ENCODE data around the gene TBL1Y.

GRCh38 chrY:6972271-6972887 lies 61.9 kb downstream of the TBL1Y start:
- TF ChIP-seq CTCF (IDR thresholded peaks at IDR 0.05 in 8 of 11, conservative IDR thresholded peaks at IDR 0.05 in 3 of 11) (no peak), POLR2A (IDR thresholded peaks at IDR 0.05) (no peak), POLR2AphosphoS5 (IDR thresholded peaks at IDR 0.05) (no peak)
